ENCODE results near the gene GALNS.

DNA sequence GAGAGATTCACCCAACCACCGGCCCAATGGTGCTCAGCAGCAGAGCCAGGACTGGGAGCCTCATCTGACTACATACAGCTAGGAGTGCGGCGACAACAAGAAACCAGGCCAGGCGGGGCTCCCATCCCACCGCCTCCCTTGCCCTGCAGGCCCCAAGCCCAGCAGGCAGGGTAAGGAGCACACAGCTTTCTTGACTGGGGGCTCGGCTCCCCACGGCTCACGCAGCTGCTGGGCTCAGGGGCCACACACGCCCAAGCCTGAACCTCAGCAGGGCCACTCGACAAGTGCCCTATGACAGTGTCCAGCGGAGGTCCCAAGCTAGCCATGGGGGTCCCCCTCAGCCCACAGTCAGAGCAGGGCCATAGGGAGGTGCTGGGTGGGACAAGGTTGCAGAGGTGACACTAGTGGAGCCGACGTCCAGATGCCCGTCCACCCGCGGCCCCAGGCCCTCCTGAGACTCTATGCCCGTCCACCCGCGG lies 85.4 kb downstream of the GALNS start:
- TF ChIP-seq ZFP36 (IDR thresholded peaks at IDR 0.05; ENCODE audit: borderline replicate concordance, partially characterized antibody) (no peak), MAX (IDR thresholded peaks at IDR 0.05) (no peak), RCOR1 (IDR thresholded peaks at IDR 0.05; ENCODE audit: low read depth, low read length) (no peak), POLR2AphosphoS2 (conservative IDR thresholded peaks at IDR 0.05; ENCODE audit: low read length) (no peak), MYC (IDR thresholded peaks at IDR 0.05; ENCODE audit: borderline replicate concordance, low read length) (no peak), CTCF (IDR thresholded peaks at IDR 0.05) (no peak), TFCP2L1 (CRISPR knock-in tag; IDR thresholded peaks at IDR 0.05) (no peak), CHD2 (IDR thresholded peaks at IDR 0.05; ENCODE audit: low read length, partially characterized antibody) (no peak)
- TF ChIP-seq, protein P1, sequence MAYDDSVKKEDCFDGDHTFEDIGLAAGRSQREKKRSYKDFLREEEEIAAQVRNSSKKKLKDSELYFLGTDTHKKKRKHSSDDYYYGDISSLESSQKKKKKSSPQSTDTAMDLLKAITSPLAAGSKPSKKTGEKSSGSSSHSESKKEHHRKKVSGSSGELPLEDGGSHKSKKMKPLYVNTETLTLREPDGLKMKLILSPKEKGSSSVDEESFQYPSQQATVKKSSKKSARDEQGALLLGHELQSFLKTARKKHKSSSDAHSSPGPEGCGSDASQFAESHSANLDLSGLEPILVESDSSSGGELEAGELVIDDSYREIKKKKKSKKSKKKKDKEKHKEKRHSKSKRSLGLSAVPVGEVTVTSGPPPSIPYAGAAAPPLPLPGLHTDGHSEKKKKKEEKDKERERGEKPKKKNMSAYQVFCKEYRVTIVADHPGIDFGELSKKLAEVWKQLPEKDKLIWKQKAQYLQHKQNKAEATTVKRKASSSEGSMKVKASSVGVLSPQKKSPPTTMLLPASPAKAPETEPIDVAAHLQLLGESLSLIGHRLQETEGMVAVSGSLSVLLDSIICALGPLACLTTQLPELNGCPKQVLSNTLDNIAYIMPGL (CRISPR knock-in tag; IDR thresholded peaks at IDR 0.05; ENCODE audit: borderline replicate concordance), result no peak
- TF ChIP-seq, protein P2, sequence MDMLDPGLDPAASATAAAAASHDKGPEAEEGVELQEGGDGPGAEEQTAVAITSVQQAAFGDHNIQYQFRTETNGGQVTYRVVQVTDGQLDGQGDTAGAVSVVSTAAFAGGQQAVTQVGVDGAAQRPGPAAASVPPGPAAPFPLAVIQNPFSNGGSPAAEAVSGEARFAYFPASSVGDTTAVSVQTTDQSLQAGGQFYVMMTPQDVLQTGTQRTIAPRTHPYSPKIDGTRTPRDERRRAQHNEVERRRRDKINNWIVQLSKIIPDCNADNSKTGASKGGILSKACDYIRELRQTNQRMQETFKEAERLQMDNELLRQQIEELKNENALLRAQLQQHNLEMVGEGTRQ (IDR thresholded peaks at IDR 0.05), result no peak
